HCT116 (cell line): ENCODE data around the gene GDPD1. TPM values are rescaled to one million over a fixed set of nuclear protein-coding genes. Genes with fewer than 3 reads are reported as not detected.

Experiments
- ATAC-seq: fragments of 200-7000 bp; cut with Tn5 transposase; 2 replicates; pipeline ENCODE4 v1.9.1; 2020; ENCODE audit warnings: mild to moderate bottlenecking, moderate library complexity
- BruUV-seq: library from RNA; stranded (reverse); fragments of 400-500 nt; replicated peaks from 2 replicates; lab custom pipeline; 2021; lab: Mats Ljungman, UMichigan
- CTCF ChIA-PET: fragments of 300-600 bp; sonication (Branson Sonifier 250); formaldehyde crosslinking; loops from one replicate; lab custom pipeline; 2021; ENCODE audit warnings: antibody characterized with exemption; lab: Charles Lee
- POLR2A ChIA-PET: fragments of 300-600, 350-600 bp; sonication (Branson Sonifier 250); formaldehyde crosslinking; loops from one replicate; lab custom pipeline; 2021; ENCODE audit warnings: antibody characterized with exemption; lab: Charles Lee
- RAD21 ChIA-PET, 2 experiments: fragments of 300-600 bp; sonication (Branson Sonifier 250); formaldehyde crosslinking; loops; one replicate each; lab custom pipeline; 2023; ENCODE audit warnings: low total read pairs in 2 of 2; ENCODE audit not compliant: uncharacterized antibody in 2 of 2, unreplicated experiment in 2 of 2, low non-redundant PET in 1 of 2; lab: Charles Lee
- DNase-seq: peaks from one replicate; pipeline ENCODE4 v3.0.0-alpha.2; 2010; ENCODE audit warnings: low read depth, low spot score
- H2AFZ ChIP-seq: fragments of 200-600 bp; shearing (Covaris generic), sonication (generic); 2 replicates; pipeline ENCODE4 v1.6.1; 2017; ENCODE audit warnings: low read depth, mixed run types, mixed read lengths, antibody characterized with exemption, low read length; ENCODE audit not compliant: poor library complexity, severe bottlenecking
- H3K27ac ChIP-seq: 2 replicates; pipeline ENCODE4 v1.5.1; 2012; ENCODE audit warnings: low read depth, low read length
- H3K27me3 ChIP-seq: fragments of 200-600 bp; sonication (generic); 2 replicates; pipeline ENCODE4 v1.6.1; 2016; ENCODE audit warnings: mixed run types, low read length, mixed read lengths; ENCODE audit not compliant: insufficient read depth
- H3K36me3 ChIP-seq, 2 experiments: fragments of 200-500 bp in 1 of 2; fragments of 200-600 bp in 1 of 2; sonication (Bioruptor generic) in 1 of 2; sonication (generic) in 1 of 2; 2 replicates each; pipeline versions ENCODE4 v1.5.1 to v1.6.1; 2014 to 2016; ENCODE audit warnings: low read length in 2 of 2, inconsistent platforms in 1 of 2, mixed read lengths in 1 of 2, mixed run types in 1 of 2; ENCODE audit not compliant: insufficient read depth in 2 of 2, control insufficient read depth in 1 of 2
- H3K4me1 ChIP-seq, 2 experiments: fragments of 200-600 bp in 1 of 2; sonication (generic) in 1 of 2; 2 replicates each; pipeline versions ENCODE4 v1.5.1 to v1.6.1; 2012 to 2017; ENCODE audit warnings: low read length in 2 of 2, inconsistent platforms in 1 of 2, mild to moderate bottlenecking in 1 of 2, mixed read lengths in 1 of 2, mixed run types in 1 of 2, moderate library complexity in 1 of 2; ENCODE audit not compliant: insufficient read depth in 2 of 2, control insufficient read depth in 1 of 2
- H3K4me2 ChIP-seq: fragments of 200-600 bp; sonication (generic); 2 replicates; pipeline ENCODE4 v1.6.1; 2017; ENCODE audit warnings: mixed run types, low read length, mixed read lengths
- H3K4me3 ChIP-seq, 2 experiments: fragments of 200-600 bp in 1 of 2; sonication (generic) in 1 of 2; replicated peaks in 1 of 2; 2 replicates each; pipeline ENCODE4 v1.5.1; 2011 to 2016; ENCODE audit warnings: low read length in 2 of 2, control low read depth in 1 of 2, low read depth in 1 of 2, mild to moderate bottlenecking in 1 of 2, mixed read lengths in 1 of 2, mixed run types in 1 of 2
- H3K79me2 ChIP-seq: fragments of 200-600 bp; sonication (generic); 2 replicates; pipeline ENCODE4 v1.6.1; 2017; ENCODE audit warnings: mild to moderate bottlenecking, mixed run types, low read length, moderate library complexity, mixed read lengths; ENCODE audit not compliant: insufficient read depth
- H3K9ac ChIP-seq: fragments of 200-600 bp; sonication (generic); 2 replicates; pipeline ENCODE4 v1.6.1; 2016; ENCODE audit warnings: low read length, mixed read lengths
- H3K9me2 ChIP-seq: fragments of 200-600 bp; sonication (generic), shearing (Covaris generic); 2 replicates; pipeline ENCODE4 v1.6.1; 2017; ENCODE audit warnings: mixed run types, mild to moderate bottlenecking, moderate library complexity; ENCODE audit not compliant: insufficient read depth
- H3K9me3 ChIP-seq, 2 experiments: fragments of 200-500 bp in 1 of 2; fragments of 200-600 bp in 1 of 2; sonication (Bioruptor generic) in 1 of 2; sonication (generic) in 1 of 2; 2 replicates each; pipeline ENCODE4 v1.6.1; 2014 to 2017; ENCODE audit warnings: low read length in 2 of 2, mixed read lengths in 2 of 2, inconsistent platforms in 1 of 2, low read depth in 1 of 2, mild to moderate bottlenecking in 1 of 2, mixed run types in 1 of 2, moderate library complexity in 1 of 2; ENCODE audit not compliant: control insufficient read depth in 1 of 2, insufficient read depth in 1 of 2
- H4K20me1 ChIP-seq: fragments of 200-600 bp; sonication (generic), shearing (Covaris generic); 2 replicates; pipeline ENCODE4 v1.6.1; 2017; ENCODE audit warnings: mixed run types, mild to moderate bottlenecking, moderate library complexity; ENCODE audit not compliant: insufficient read depth
- EGR1 ChIP-seq: IDR thresholded peaks from 2 replicates; pipeline ENCODE4 v1.6.1; 2012; ENCODE audit warnings: low read depth
- POLR2A ChIP-seq: IDR thresholded peaks from 2 replicates; pipeline ENCODE4 v1.7.0; 2011; ENCODE audit warnings: borderline replicate concordance; ENCODE audit not compliant: insufficient read depth, insufficient read length; ENCODE audit errors: extremely low read depth
- REST ChIP-seq: IDR thresholded peaks from 2 replicates; pipeline ENCODE4 v1.6.1; 2012; ENCODE audit warnings: low read depth
- SRF ChIP-seq: IDR thresholded peaks from 2 replicates; pipeline ENCODE4 v1.6.1; 2012; ENCODE audit warnings: low read depth
- intact Hi-C: fragments of 100-400 bp; cut with micrococcal nuclease; formaldehyde crosslinking; loops from 2 replicates; pipeline ENCODE4 v1.10.0; 2022
- total RNA-seq: library from RNA; stranded (reverse); gene quantifications from one replicate; pipeline ENCODE4 v1.2.1, GENCODE V29; 2021; ENCODE audit not compliant: unreplicated experiment

Gene GDPD1
- total RNA-seq, 1 experiment from 2014 or later: 13.7 TPM

DNA sequence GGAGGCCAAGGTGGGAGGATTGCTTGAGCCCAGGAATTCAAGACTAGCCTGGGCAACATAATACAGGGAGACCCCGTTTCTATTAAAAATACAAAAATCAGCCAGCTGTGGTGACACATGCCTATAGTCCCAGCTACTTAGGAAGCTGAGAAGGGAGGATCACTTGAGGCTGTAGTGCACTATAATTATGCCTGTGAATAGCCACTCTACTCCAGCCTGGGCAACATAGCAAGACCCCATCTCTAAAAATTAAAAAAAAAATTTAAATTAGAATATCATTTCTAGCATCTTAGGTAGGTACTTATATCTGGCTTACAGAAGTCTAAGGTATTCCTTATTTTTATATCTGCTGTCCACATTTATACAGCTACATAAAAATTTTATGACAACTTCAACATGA is 18.0 kb upstream of the GDPD1 start (continued):
- TF ChIP-seq REST (no peak), SRF (no peak)

- H3K27ac ChIP-seq: no peak overlapping the region
- ChIA-PET CTCF (interaction anchor here (1.3 kb wide), 1 partner anchor 91 kb away, joined by 4 read pairs; no protein-coding TSS in a partner anchor), POLR2A (interaction anchor here (0.7 to 1.6 kb wide), 3 partner anchors 8 to 37 kb away, joined by 3 to 4 read pairs (median 3); no protein-coding TSS in a partner anchor), RAD21 (no interaction called here)
- no peaks in the 10 kb centered on the region for H3K9me2 ChIP-seq
- ATAC-seq (no peak), DNase-seq (no peak)
- H2AFZ ChIP-seq: no peak overlapping the region
- TF ChIP-seq POLR2A (no peak), EGR1 (no peak)
- no peak overlapping the region for H3K4me3 ChIP-seq
- H3K4me2 ChIP-seq: no peak overlapping the region
- H3K27me3 ChIP-seq: no peaks in the 10 kb centered on the region
- BruUV-seq: no TSS peak
- H3K9me3 ChIP-seq: no peaks in the 10 kb centered on the region
- H3K79me2 ChIP-seq: no peaks in the 10 kb centered on the region
- H3K4me1 ChIP-seq: peaks cover 15 to 28% of the 10 kb centered on the region in 2 experiments; a peak in 3 of 4 replicates
- intact Hi-C loops: no loop called here
- no peak overlapping the region for H3K9ac ChIP-seq
- no peaks in the 10 kb centered on the region for H3K36me3 ChIP-seq
- no peaks in the 10 kb centered on the region for H4K20me1 ChIP-seq
Measured at GRCh38 chr17:59219370-59219769, 941 bp upstream of the GDPD1 start.
